Psoas muscle (tissue), 8 donors: ENCODE measurements around the gene PSMD10. TPM values are rescaled to one million over a fixed set of nuclear protein-coding genes. Genes with fewer than 3 reads are reported as not detected.

ENCODE experiments used
- ATAC-seq, 4 donors: fragments of 200-7000 bp; cut with Tn5 transposase; one replicate each; pipeline ENCODE4 v1.9.1; 2020; ENCODE audit warnings: moderate library complexity in 3 of 4, mild to moderate bottlenecking in 2 of 4
- DNase-seq, 2 donors: peaks; one replicate each; pipeline ENCODE4 v3.0.0-alpha.2; 2020
- H3K27ac ChIP-seq: fragments of 200-600 bp; one replicate; pipeline ENCODE4 v1.8.0; 2022
- H3K27me3 ChIP-seq, 3 donors: fragments of 200-600 bp in 1 of 3; one replicate each; pipeline versions ENCODE4 v1.6.1 to v1.8.0; 2013 to 2022; ENCODE audit warnings: low read length in 2 of 3, mild to moderate bottlenecking in 2 of 3, moderate library complexity in 1 of 3; ENCODE audit not compliant: insufficient read depth in 3 of 3
- H3K36me3 ChIP-seq, 2 donors: fragments of 200-600 bp in 1 of 2; one replicate each; pipeline versions ENCODE4 v1.6.1 to v1.8.0; 2013 to 2022; ENCODE audit warnings: low read depth in 1 of 2, mild to moderate bottlenecking in 1 of 2, moderate library complexity in 1 of 2; ENCODE audit not compliant: insufficient read depth in 1 of 2
- H3K4me1 ChIP-seq: fragments of 200-600 bp; one replicate; pipeline ENCODE4 v1.8.0; 2022
- H3K4me3 ChIP-seq: fragments of 200-600 bp; one replicate; pipeline ENCODE4 v1.8.0; 2022; ENCODE audit warnings: mild to moderate bottlenecking
- H3K9me3 ChIP-seq: fragments of 200-600 bp; one replicate; pipeline ENCODE4 v1.8.0; 2022
- WGBS, 3 donors: extraction: QIAGEN DNeasy Blood & Tissue Kit; methylation state at CpG; one replicate each; pipeline versions ENCODE4 v1.1.6 to v1.1.7; 2013; 5-methylcytosine and 5-hydroxymethylcytosine counted together
- intact Hi-C, 2 donors: fragments of 100-400 bp; cut with DNase I; formaldehyde crosslinking; loops; one replicate each; pipeline versions ENCODE4 v1.11.0 to v1.14.2; 2022
- polyA plus RNA-seq, 3 donors: library from polyadenylated mRNA; stranded (reverse); fragments of 200-250 nt; gene quantifications; one replicate each; pipeline ENCODE4 v1.2.3, GENCODE V29; 2013
- total RNA-seq, 4 donors: library from RNA; stranded (reverse); fragmentation: NEBNext Ultra II Directional in 2 of 4; extraction: Animal tissue kit (Norgen Biotek cat#: 25700) in 2 of 4; gene quantifications; one replicate each; pipeline versions ENCODE4 v1.2.1 to v1.2.4, GENCODE V29; 2021 to 2023
- TF ChIP-seq, protein P1 (sequence below): fragments of 200-600 bp; IDR thresholded peaks from one replicate; pipeline ENCODE4 v1.8.0; 2022; ENCODE audit warnings: antibody characterized with exemption
- donor health status: healthy with polysubstance abuse.
- donor health status: DM: no; HTN: no; CAD: no; lungs with moderate emphysema.
- donor health status: Bipolar disorder and iron deficiency.
- donor health status: healthy.
- donor health status: DM: yes; HTN: yes; CAD: no.
- donor health status: DM: no; HTN: no; CAD: no.
- donor health status: DM: no; HTN: no; CAD: no.
- donor health status: DM: yes; HTN: yes; CAD: no.

PSMD10 gene
- total and polyA plus RNA-seq, 7 donors = 11.3 to 37.0 (median 19.6) TPM

DNA sequence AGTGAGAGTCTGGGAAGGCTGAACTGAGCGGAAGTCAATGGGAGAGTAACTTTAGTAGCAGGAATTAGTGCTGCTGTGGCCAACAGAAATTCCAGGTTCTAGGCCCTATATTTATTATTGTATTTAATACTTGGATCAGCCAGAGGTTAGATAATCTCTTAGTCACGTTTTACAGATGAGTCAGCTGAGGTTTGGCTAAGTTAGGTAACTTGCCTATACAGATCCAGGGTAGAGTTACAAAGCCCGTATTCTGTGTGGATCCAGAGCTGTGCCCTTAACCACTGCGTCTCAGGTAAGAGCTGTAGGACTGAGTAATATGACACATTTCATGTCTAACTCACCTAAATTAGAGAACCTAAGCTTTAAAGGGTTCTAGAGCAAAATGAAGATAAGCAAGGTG is 20.5 kb downstream of the PSMD10 start:
- DNase-seq (no peak), ATAC-seq (peak; percentile 30 to 77 (median 54))
- Histone ChIP-seq H3K27ac (no peak overlapping the region), H3K4me1 (no peaks in the 10 kb centered on the region), H3K36me3 (no peaks in the 10 kb centered on the region), H3K27me3 (peaks cover 0 to 39% (median 0%) of the 10 kb centered on the region in 3 donors), H3K4me3 (no peak overlapping the region), H3K9me3 (no peaks in the 10 kb centered on the region)
- WGBS, 3 donors = 27 to 64% (median 36%) methylated on average over 4 of the region's 4 CpGs
- intact Hi-C loops = loop anchor here (5.0 to 10.0 kb wide), 2 partner anchors 54 to 416 kb away; no protein-coding TSS in a partner anchor
- TF ChIP-seq, protein P1, sequence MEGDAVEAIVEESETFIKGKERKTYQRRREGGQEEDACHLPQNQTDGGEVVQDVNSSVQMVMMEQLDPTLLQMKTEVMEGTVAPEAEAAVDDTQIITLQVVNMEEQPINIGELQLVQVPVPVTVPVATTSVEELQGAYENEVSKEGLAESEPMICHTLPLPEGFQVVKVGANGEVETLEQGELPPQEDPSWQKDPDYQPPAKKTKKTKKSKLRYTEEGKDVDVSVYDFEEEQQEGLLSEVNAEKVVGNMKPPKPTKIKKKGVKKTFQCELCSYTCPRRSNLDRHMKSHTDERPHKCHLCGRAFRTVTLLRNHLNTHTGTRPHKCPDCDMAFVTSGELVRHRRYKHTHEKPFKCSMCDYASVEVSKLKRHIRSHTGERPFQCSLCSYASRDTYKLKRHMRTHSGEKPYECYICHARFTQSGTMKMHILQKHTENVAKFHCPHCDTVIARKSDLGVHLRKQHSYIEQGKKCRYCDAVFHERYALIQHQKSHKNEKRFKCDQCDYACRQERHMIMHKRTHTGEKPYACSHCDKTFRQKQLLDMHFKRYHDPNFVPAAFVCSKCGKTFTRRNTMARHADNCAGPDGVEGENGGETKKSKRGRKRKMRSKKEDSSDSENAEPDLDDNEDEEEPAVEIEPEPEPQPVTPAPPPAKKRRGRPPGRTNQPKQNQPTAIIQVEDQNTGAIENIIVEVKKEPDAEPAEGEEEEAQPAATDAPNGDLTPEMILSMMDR = no peak

DNA sequence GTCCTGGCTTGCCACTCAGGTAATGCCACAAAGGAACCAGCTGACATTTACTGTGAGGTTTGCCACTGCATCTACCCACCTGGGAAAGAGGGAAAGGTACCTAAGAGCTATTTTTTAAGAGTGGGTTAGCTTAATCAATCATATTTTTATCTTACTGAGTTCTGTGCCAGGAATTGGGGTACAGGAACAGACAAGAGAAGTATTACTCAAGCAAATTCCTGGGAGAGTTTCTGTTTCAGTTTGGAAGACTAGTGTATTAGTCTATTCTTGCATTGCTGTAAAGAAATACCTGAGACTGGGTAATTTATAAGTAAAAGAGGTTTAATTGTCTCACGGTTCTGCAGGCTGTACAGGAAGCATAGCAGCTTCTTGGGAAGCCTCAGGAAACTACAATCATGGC is 23.2 kb downstream of the PSMD10 start:
- WGBS, 3 donors = 45 to 65% (median 59%) methylated on average over 1 of the region's 1 CpG
- ATAC-seq (no peak), DNase-seq (no peak)
- peaks cover 0 to 41% (median 0%) of the 10 kb centered on the region in 3 donors for H3K27me3 ChIP-seq
- no peaks in the 10 kb centered on the region for H3K4me1 ChIP-seq
- TF ChIP-seq, protein P1 = no peak
- intact Hi-C loops = no loop called here
- H3K9me3 ChIP-seq = no peaks in the 10 kb centered on the region
- H3K27ac ChIP-seq = no peak overlapping the region
- H3K36me3 ChIP-seq = no peaks in the 10 kb centered on the region
- H3K4me3 ChIP-seq = no peak overlapping the region

DNA sequence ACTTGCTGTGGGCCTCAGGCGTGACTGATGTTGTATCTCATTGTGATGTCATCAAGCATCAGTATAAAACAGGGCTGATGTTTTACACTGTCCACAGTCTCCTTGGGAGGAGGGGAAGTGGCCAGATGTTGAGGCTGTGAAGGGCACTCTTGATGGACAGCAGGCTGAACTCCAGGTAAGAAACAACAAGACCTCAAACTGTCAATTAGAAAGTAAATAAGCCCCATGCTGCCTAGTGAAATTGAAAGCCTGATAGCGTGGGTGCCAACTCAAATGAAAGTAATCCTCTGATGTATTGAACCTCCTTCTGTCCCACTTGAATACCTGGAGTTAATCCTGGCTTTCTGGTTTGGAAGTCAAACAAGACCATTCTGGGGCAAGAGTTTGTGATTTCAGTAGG is 26.7 kb downstream of the PSMD10 start:
- WGBS, 3 donors = 72 to 97% (median 91%) methylated on average over 2 of the region's 2 CpGs

DNA sequence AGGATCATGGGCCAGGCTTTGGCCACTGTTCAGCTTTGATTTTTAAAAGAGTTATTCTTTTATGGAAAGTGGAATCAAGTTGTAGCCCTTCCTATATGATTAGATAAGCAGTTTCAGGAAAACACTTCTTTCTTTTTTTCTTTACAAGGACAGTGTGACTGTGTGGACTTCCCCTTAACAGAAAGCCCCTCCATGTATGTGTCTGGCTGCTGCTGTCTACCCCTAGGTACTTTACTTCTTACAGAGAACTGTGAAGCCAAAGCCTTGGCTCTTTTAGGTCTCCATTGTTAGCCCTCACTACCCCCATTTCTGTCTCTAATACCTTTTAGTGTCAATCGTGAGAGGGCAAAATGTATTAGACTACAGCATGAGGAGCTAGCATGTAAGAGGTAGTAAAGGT is 27.3 kb downstream of the PSMD10 start:
- no peaks in the 10 kb centered on the region for H3K9me3 ChIP-seq
- DNase-seq = no peak
- no peak for ATAC-seq
- intact Hi-C loops = no loop called here
- no peak overlapping the region for H3K27ac ChIP-seq
- H3K4me3 ChIP-seq = no peak overlapping the region
- peaks cover 0 to 30% (median 0%) of the 10 kb centered on the region in 3 donors for H3K27me3 ChIP-seq
- 74 to 100% (median 89%) methylated on average over 1 of the region's 1 CpG for WGBS, 3 donors
- no peaks in the 10 kb centered on the region for H3K4me1 ChIP-seq
- TF ChIP-seq, protein P1 = no peak
- H3K36me3 ChIP-seq = no peaks in the 10 kb centered on the region

More for the DNA sequence above, 26.7 kb downstream of the PSMD10 start:
- TF ChIP-seq, protein P1 = no peak
- H3K9me3 ChIP-seq = no peaks in the 10 kb centered on the region
- H3K27ac ChIP-seq = no peak overlapping the region
- no peak for DNase-seq
- no peaks in the 10 kb centered on the region for H3K4me1 ChIP-seq
- intact Hi-C loops = no loop called here
- H3K36me3 ChIP-seq = no peaks in the 10 kb centered on the region
- H3K4me3 ChIP-seq = no peak overlapping the region
- peaks cover 0 to 34% (median 0%) of the 10 kb centered on the region in 3 donors for H3K27me3 ChIP-seq
- ATAC-seq = no peak

DNA sequence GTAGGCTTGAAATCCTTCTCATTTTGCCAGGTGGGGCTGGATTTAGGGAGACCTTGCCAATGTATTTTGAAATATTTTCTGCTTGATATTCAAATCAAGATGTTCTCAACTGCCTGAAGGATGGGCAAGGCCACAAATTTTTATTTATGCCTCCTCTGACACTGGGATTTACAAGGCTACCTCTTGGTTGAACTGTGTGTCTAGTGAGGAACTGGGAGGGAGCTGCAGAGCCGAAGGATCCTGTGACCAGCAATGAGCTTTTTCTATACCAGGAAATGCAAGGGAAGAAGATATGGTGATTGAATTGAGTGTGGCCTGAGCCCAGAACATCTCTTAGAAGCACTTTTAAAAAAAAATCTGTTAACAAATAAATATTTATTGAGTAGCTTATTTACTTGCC is 31.5 kb downstream of the PSMD10 start:
- 78 to 86% (median 83%) methylated on average over 1 of the region's 1 CpG for WGBS, 3 donors
- DNase-seq (no peak), ATAC-seq (no peak)
- intact Hi-C loops = no loop called here
- TF ChIP-seq, protein P1 = no peak
- peaks cover 5% of the 10 kb centered on the region for H3K9me3 ChIP-seq
- H3K27me3 ChIP-seq = peaks cover 0 to 5% (median 0%) of the 10 kb centered on the region in 3 donors
- H3K36me3 ChIP-seq = no peaks in the 10 kb centered on the region
- H3K27ac ChIP-seq = no peak overlapping the region
- no peaks in the 10 kb centered on the region for H3K4me1 ChIP-seq
- no peak overlapping the region for H3K4me3 ChIP-seq
